CD4-positive, alpha-beta T cell treated with Interferon alpha-2 for 1 hour (primary cell): ENCODE measurements around the gene HMGN2.
"Not testable (repeated sequence)": the region's sequence is repeated elsewhere in the genome, so short reads cannot be mapped to it uniquely, and the experiment has no call there.

Experiments
- DNase-seq, 2 donors: peaks; one replicate each; pipeline ENCODE4 v3.0.0-alpha.2; 2020 to 2022

Gene HMGN2

DNA sequence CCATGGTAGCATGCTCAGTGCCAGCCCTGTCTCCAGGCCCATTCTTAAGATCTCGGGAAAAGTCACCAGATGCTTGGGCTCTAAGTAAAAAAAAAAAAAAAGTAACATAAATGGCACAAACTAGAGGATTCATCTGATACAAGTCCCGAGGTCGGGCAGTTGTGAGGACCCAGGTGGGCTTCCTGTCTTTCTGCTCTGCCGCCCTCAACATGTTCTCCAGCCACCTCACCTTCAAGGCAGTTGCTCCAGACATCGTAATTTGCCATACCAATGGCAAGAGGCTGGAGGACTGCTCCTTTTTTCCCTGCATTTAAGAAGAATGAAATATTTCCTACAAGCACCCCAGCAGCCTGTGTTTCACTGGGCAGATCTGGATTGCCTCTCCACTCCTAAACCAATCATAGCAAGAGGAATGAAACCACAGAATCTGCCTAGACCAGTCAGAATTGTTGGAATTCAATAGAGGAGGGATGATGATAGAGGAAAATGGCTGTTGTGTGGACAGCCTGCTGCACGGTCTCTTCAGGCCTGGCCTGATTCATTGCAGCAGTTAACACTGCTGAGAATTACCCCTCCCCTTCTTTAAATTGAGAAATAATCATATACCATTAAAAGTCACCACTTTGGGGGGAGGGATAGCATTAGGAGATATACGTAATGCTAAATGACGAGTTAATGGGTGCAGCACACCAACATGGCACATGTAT, 5.4 kb downstream of the HMGN2 start:
- DNase-seq = no peak

DNA sequence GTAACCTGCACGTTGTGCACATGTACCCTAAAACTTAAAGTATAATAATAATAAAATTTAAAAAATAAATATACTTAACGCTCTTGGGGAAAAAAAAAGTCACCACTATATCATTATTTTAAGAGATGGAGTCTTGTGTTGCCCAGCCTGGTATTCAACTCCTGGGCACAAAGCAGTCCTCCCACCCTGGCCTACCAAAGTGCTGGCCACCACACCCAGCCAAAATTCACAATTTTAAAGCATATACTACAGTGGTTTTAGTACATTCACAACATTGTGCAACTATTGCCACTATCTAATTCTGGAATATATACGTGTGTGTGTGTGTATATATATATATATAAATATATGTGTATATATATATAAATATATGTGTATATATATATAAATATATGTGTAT, 5.9 kb downstream of the HMGN2 start:
- no peak for DNase-seq

DNA sequence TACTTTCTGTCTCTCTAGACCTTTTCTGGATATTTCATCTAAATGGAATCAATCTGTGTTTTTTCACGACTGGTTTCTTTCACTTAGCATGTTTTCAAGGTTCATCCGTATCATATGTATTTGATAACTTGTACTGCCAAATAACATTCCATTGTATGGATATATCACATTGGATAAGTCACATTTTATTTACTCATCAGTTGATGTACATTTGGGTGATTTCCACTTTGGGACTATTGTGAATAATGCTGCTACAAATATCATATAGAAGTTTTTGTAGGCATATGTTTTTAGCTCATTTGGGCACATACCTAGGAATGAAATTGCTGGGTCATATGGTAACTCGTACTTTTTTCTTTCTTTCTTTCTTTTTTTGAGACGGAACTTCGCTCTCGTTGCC, 6.7 kb downstream of the HMGN2 start:
- DNase-seq = no peak

DNA sequence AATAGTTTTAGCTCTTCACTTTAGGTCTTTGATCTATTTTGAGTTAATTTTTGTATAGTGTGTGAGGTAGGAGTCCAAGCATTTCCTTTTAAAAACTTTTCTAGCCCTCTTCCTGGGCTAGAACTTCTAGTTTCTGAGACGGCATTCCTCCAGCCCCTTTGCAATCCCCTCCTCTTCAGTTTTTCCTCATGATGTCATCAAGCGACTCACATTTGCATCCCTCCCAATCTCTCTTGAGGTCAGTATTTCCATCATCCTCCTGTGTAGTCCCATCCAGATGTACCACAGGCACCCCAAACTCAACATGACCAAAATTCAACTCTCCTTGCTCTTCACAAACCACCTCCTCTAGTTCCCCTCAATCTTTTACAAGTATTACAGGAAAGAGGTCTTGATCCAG, 10.7 kb downstream of the HMGN2 start:
- DNase-seq = no peak

DNA sequence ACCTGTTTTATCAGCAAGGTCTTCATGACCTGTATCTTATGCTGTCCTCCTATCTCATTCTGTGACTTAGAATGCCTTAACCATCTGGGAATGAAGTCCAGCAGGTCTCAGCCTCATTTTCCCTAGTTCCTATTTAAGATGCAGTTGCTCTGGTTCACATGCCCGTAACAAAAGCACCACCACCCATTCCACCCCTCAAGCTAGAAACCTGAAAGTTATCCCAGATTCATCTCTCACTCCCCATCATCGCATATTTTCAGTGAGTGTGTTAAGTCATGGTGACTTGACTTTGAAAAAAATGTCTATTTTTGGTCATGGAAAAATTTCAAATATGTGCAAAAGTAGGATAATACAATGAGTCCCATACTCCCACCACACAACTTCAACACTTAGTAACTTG, 11.7 kb downstream of the HMGN2 start:
- DNase-seq = no peak

DNA sequence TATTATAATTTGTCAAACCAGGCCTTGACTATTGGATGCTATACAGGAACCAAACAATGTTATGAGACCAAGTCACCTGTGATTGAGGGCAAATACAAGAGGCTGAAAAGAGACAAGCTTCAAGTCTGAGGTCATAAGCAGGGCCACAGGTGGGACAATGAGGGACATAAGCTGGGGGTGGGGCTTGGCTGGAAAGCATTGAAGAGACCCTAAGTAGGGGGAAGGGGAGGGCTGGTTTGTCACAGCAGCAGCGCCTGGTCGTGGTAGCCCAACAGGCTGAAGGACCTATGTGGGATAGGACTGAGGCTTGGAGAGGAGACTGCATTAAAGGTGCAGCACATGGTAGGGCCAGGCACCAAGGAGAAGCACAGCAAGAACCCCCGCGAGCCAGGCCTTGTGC, 17.9 kb downstream of the HMGN2 start:
- DNase-seq = no peak

DNA sequence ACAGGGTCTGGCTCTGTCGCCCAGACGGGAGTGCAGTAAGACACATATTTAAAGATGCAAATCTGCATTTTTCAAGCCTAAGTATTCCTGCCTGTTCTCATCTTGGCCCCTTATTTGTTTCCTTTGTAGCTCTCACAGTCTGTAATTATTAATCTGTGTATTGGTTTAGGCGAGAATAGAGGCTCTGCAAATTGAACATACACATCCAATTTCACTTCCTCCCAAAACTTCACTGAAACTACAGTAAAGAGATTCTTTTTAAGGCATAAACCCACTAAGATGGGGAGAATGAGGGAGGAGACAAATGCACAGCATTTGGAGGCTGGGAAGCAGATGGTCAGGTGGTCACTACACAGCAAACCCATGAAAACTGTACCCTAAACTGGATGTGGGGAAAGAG, 21.0 kb downstream of the HMGN2 start:
- no peak for DNase-seq

DNA sequence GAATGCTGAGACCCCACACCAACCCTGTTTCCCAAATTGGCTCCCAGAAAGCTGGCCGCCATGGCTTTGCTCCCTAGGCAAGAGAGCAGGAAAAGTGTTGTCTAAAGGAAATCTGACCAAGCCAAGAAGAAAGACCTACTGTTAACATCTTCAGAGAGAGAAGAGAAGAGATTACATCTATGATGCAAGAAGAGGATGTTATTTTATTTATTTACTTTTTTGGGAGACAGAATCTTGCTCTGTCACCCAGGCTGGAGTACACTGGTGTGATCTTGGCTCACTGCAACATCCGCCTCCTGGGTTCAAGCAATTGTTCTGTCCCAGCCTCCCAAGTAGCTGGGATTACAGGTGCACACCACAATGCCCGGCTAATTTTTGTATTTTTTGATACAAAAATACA, 21.7 kb downstream of the HMGN2 start:
- DNase-seq = no peak

DNA sequence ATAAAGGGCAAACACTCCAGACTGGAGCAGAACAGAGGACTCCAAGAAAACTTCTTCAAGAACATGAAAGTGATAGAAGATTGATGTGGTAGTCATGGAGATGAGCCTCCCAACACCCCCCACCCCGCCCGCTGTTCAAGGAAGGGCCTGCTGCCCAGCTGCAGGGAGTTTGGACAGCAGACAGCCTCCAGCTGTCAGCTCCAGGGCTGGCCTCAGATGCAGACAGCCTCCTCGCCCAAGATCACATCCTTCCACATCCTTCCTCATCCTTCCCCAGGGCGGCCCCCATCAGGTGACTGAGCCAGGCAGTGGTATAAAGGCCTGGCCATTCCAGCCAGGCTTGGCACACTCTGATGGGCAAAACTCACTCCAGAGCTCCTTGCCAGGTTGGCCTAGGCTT, 24.6 kb downstream of the HMGN2 start:
- DNase-seq = no peak

DNA sequence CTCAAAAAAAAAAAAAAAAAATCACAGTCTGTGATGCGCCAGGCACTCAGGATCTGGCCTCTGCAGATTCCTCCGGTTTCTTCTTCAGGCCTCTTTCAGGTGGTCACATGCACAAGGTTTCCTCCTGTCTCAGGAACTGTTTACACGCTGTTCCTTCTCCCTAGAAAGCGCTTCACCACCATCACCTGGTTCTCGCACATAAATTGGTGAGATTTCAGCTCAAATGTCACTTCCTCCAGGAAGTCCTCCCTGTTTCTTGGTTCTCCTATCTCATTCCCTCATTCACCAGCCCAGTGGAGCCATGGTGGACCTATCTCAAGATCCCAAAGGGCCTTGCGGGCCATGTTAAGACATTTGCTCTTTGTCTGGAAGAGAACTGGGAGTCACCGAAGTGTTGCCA, 26.7 kb downstream of the HMGN2 start:
- DNase-seq = no peak

DNA sequence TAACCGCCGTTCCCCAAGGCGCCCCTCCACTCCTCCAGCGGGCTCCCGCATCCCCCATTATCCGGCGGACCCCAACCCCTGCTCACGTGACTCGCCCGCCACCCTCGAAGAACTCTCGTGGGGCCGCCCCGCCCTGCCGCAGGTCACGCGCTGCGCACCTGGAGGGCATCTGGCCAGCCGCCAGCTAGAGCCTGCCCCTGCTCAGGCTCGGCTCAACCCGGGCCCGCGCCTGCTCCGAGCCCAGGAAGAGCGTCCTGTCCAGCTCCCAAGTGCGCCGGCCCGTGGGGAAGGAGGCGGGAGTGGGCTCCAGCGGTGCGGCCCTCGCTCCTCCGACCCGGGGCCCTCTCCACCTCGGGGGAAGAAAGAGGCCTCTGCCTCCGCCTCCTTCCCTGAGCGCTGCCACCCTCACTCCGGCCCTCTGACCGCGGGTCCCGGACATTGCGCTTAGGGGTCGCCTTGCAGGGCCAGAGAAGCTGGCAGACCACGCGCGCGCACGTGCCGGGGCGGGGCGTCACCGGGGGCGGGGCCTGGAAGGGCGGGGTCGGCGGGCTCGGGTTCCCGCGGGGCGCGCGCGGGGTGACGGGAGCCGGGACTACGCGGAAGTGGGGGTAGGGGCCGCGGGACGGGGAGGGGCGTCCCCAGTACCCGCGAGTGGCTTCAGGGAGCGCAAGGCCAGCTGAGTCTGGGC, 28.4 kb downstream of the HMGN2 start:
- peak; percentile 84 to 90 for DNase-seq

DNA sequence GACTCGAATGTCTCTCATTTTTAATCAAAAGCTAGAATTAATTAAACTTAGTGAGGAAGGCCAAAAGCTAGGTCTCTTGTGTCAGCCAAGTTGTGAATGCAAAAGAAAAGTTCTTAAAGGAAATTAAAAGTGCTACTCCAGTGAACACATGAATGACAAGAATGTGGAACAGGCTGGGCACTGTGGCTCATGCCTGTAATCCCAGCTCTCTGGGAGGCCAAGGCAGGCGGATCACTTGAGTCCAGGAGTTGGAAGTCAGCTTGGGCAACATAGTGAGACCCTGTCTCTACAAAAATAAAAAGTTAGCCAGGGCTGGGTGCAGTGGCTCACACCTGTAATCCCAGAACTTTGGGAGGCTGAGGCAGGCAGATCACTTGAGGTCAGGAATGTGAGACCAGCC, 38.5 kb downstream of the HMGN2 start:
- not testable (repeated sequence) for DNase-seq

DNA sequence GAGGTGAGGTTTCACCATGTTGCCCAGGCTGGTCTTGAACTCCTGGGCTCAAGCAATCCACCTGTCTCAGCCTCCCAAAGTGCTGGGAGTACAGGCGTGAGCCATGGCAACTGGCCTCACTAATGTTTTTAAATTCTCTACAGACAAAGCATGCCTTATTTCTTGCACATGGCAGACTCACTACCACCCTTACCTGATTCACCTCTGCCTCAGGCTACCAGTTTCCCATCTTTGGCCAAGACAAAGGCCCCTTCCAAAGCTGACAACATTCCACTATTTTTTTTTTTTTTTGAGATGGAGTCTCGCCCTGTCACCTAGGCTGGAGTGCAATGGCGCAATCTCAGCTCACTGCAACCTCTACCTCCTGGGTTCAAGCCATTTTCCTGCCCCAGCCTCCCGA, 43.6 kb downstream of the HMGN2 start:
- not testable (repeated sequence) for DNase-seq

DNA sequence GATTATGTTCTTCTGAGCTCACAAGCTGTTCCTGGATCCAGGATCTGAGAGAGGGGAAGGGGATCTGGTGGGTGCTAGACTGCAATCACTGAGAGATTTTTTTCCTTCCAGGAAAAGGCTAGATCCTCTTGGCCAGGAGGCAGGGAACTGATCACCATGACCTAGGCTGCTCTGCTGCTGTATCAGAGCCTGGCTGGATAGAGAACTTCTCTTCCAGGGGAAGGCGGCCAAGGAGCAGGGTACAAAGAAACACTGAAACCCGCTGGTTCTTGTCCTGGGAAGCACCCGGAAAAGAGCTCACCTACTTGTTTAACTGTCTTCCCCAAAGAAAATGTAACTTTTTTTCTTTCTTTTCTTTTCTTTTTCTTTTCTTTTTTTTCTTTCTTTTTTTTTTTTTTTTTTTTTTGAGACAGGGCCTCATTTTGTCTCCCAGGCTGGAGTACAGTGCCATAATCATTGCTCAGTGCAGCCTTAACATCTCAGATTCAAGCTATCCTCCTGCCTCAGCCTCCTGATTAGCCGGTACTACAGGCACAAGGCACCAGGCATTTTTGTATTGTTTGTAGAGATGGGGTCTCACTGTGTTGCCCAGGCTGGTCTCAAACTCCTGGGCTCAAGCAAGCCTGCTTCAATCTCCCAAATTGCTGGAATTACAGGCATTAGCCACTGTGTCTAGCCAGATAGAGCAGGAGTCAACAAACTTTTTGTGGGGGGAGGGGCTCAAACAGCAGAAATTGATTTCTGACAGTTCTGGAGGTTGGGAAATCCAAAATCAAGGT, 44.9 kb downstream of the HMGN2 start:
- DNase-seq = no peak

DNA sequence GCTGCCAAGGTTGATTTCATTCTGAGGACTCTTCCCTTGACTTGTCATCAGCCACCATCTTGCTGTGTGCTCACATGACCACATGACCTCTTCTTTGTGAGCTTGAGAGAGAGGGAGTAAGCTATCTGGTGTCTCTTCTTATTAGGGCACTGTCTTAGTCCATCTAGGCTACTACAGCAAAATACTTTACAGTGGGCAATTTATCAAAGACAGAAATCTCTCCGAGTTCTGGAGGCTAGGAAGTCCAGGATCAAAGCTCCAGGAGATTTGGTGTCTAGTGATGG, 45.5 kb downstream of the HMGN2 start:
- DNase-seq = no peak

DNA sequence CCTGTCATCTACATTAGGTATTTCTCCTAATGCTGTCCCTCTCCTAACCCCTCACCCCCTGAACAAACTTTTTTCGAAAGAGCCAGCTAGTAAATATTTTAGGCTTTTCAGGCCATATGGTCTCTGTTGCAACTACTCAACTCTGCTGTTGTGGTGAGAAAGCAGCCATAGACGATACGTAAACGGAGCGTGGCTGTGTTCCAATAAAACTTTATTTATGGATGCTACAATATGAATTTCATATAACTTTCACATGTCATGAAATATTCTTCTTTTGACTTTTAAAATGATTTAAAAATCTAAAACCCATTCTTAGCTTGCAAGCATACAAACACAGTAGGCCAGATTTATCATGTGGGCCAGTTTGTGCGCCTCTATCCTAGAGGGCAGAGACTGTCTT, 46.1 kb downstream of the HMGN2 start:
- DNase-seq = no peak

DNA sequence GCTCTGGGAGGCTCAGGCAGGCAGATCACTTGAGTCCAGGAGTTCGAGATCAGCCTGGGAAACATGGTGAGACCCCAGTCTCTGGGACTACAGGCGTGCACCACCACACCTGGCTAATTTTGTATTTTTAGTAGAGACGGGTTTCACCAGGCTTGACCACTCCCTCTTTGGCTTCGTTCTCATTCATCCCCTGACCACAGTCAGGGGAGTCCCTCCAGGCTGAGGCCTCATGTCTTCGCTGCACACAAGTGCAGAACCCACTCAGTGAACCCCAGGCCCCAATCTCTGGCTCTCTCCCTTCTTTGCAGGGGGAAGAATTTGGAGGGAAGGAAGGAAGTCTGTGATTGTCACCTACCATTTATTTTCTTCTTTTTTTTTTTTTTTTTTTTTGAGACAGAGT, 48.1 kb downstream of the HMGN2 start:
- DNase-seq = no peak

DNA sequence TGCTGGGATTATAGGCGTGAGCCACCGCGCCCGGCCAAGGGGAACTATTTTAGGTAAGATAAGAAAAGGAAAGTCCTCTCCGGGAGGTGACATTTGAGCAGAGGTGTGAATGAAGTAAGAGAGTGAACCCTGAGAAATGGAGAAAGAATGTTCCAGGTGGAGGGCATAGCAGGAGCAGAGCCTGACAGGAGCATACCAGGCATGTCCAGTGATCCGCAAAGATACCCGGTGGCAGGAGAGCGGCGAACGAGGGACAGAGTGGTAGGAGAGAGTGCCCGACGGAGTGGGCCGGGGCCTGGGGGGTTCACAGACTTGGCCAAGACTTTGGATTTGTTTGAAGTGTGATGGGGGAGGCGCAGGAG, 49.4 kb downstream of the HMGN2 start:
- no peak for DNase-seq

DNA sequence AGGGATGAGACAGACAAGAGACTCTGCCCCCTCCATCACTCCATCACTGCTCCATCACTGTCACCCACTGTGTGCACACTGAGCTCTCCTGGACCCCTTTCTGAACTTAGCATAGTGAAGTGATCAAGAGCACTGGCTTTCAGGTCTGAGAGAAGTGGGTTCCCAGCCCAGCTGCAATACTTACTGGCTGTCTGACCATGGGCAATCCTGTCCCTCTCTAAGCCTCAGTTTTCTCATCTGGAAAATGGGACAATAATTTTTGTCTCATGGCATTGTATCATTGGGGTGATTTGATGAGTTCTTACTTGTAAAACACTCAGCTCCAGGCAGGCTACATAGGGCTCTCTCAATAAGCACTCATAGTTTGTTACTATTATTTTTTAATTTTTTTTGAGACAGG, 49.8 kb downstream of the HMGN2 start:
- no peak for DNase-seq

DNA sequence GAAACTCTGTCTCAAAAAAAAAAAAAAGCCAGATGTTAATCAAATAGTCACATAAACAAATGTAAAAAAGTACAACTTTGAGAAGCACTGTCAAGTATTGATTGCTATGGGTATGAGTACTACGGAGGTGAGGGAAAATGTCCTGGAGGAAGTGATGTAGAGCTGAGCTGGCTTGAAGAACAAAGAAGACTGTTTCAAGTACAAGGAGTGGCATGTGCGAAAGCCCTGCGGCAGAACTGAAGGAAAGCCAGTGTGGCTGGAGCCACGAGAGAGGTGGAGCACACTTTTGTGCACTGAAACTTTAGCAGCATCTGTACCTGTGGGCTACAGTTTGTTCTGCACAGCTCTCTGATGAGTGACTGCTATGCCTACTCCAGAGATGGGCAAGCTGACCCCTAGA, 51.9 kb downstream of the HMGN2 start:
- DNase-seq = no peak
